ENCODE data around the gene TRIM26. TPM values are rescaled to one million over a fixed set of nuclear protein-coding genes. Genes with fewer than 3 reads are reported as not detected.

TRIM26 gene
- polyA plus RNA-seq, 3 donors = 16.4 to 26.4 (median 26.0) TPM

GRCh38 chr6:30184417-30185031, 28.7 kb downstream of the TRIM26 start:
- peaks cover 46 to 49% of the 10 kb centered on the region in 2 donors for H3K36me3 Mint-ChIP-seq
- H3K4me2 ChIP-seq (replicated peaks; ENCODE audit: extremely low read depth, low read length, poor library complexity, severe bottlenecking) = no peak overlapping the region
- peaks cover 46 to 51% of the 10 kb centered on the region in 2 donors for H3K36me3 ChIP-seq (replicated peaks in 1 of 2; ENCODE audit: control insufficient read depth in 1 of 2, insufficient read depth in 2 of 2, low read length in 2 of 2)
- no peak overlapping the region for H3K9ac ChIP-seq (ENCODE audit: insufficient read depth, low read length, poor library complexity, severe bottlenecking)
- intact Hi-C loops (cut with micrococcal nuclease) = no loop called here
- peaks cover 9 to 15% of the 10 kb centered on the region in 2 donors for H3K9me3 ChIP-seq (replicated peaks in 1 of 2; ENCODE audit: control insufficient read depth in 1 of 2, insufficient read depth in 1 of 2, low read length in 2 of 2)
- no peaks in the 10 kb centered on the region for H3K79me2 ChIP-seq (ENCODE audit: insufficient read depth, low read length)
- no peaks in the 10 kb centered on the region for H3K4me1 Mint-ChIP-seq
- H3K4me3 ChIP-seq (replicated peaks in 1 of 3; ENCODE audit: low read depth in 2 of 3, low read length in 3 of 3) = no peak overlapping the region
- no peak for TF ChIP-seq CTCF (IDR thresholded peaks at IDR 0.05)
- no peak for DNase-seq
- H3K4me3 Mint-ChIP-seq = no peak overlapping the region
- H3K4me1 ChIP-seq (ENCODE audit: control insufficient read depth in 1 of 2, insufficient read depth in 2 of 2, low read length in 2 of 2) = no peaks in the 10 kb centered on the region
- peaks cover 1 to 6% (median 2%) of the 10 kb centered on the region in 3 donors for H3K27me3 Mint-ChIP-seq (ENCODE audit: low read depth in 3 of 3)
- no peak overlapping the region for H3K27ac ChIP-seq (ENCODE audit: low read depth in 1 of 2, low read length in 2 of 2)
- H3K9me3 Mint-ChIP-seq = peaks cover 9 to 24% (median 16%) of the 10 kb centered on the region in 7 donors
- H3K27ac Mint-ChIP-seq = peak overlapping the region in 1 of 7 donors; percentile 60
- peaks cover 13% of the 10 kb centered on the region for H4K20me1 ChIP-seq (ENCODE audit: insufficient read depth, low read length)
- H2AFZ ChIP-seq (ENCODE audit: insufficient read depth, low read depth, low read length, poor library complexity, severe bottlenecking) = no peak overlapping the region
- peaks cover 2 to 5% of the 10 kb centered on the region in 2 donors for H3K27me3 ChIP-seq (ENCODE audit: control insufficient read depth in 2 of 2, insufficient read depth in 2 of 2, low read length in 2 of 2)
- 100% methylated on average over 1 of the region's 5 CpGs for WGBS (ENCODE audit: insufficient coverage)

GRCh38 chr6:30180145-30180544, 33.1 kb downstream of the TRIM26 start:
- Mint-ChIP-seq H3K27me3 (ENCODE audit: low read depth in 3 of 3) (peaks cover 22 to 38% (median 26%) of the 10 kb centered on the region in 3 donors), H3K4me1 (no peaks in the 10 kb centered on the region), H3K36me3 (peaks cover 9% of the 10 kb centered on the region in 2 donors), H3K27ac (no peak overlapping the region), H3K4me3 (no peak overlapping the region), H3K9me3 (peaks cover 13 to 26% (median 22%) of the 10 kb centered on the region in 7 donors)
- Histone ChIP-seq H3K4me1 (ENCODE audit: control insufficient read depth in 1 of 2, insufficient read depth in 2 of 2, low read length in 2 of 2) (no peaks in the 10 kb centered on the region), H3K27ac (ENCODE audit: low read depth in 1 of 2, low read length in 2 of 2) (no peak overlapping the region), H3K9me3 (replicated peaks in 1 of 2; ENCODE audit: control insufficient read depth in 1 of 2, insufficient read depth in 1 of 2, low read length in 2 of 2) (peaks cover 9 to 19% of the 10 kb centered on the region in 2 donors), H3K4me3 (replicated peaks in 1 of 3; ENCODE audit: low read depth in 2 of 3, low read length in 3 of 3) (no peak overlapping the region), H3K4me2 (replicated peaks; ENCODE audit: extremely low read depth, low read length, poor library complexity, severe bottlenecking) (no peak overlapping the region), H3K9ac (ENCODE audit: insufficient read depth, low read length, poor library complexity, severe bottlenecking) (no peak overlapping the region), H2AFZ (ENCODE audit: insufficient read depth, low read depth, low read length, poor library complexity, severe bottlenecking) (no peak overlapping the region), H3K79me2 (ENCODE audit: insufficient read depth, low read length) (no peaks in the 10 kb centered on the region), H4K20me1 (ENCODE audit: insufficient read depth, low read length) (peaks cover 8% of the 10 kb centered on the region), H3K27me3 (ENCODE audit: control insufficient read depth in 2 of 2, insufficient read depth in 2 of 2, low read length in 2 of 2) (peaks cover 5 to 33% of the 10 kb centered on the region in 2 donors), H3K36me3 (replicated peaks in 1 of 2; ENCODE audit: control insufficient read depth in 1 of 2, insufficient read depth in 2 of 2, low read length in 2 of 2) (peaks cover 8 to 9% of the 10 kb centered on the region in 2 donors)
- intact Hi-C loops (cut with micrococcal nuclease) = no loop called here
- TF ChIP-seq CTCF (IDR thresholded peaks at IDR 0.05) = no peak
- WGBS (ENCODE audit: insufficient coverage) = no CpG with 5 or more reads among the region's 1 CpG
- no peak for DNase-seq

Measured in CD14-positive monocyte (primary cell).